H1 (cell line): ENCODE results near the gene TMEM59L. TPM values are rescaled to one million over a fixed set of nuclear protein-coding genes. Genes with fewer than 3 reads are reported as not detected.

Source experiments
- TEAD4 ChIP-seq: IDR thresholded peaks from 2 replicates; pipeline ENCODE4 v1.6.1; 2012; ENCODE audit warnings: low read depth, low read length, inconsistent platforms, mixed read lengths
- polyA plus RNA-seq, 7 experiments: library from polyadenylated mRNA; depleted of rRNA in 3 of 7; stranded (reverse) in 5 of 7; unstranded in 2 of 7; fragments of >200 nt in 5 of 7; fragments of 200-250 nt in 2 of 7; gene quantifications; 1 replicate in 5 of 7; 2 replicates in 1 of 7; 4 replicates in 1 of 7; pipeline versions ENCODE4 v1.2.1 to v1.2.3, GENCODE V29; 2011 to 2013; ENCODE audit warnings: missing spikeins in 2 of 7, mixed read lengths in 2 of 7
- total RNA-seq: library from RNA; stranded (reverse); fragmentation: NEBNext Ultra II Directional; extraction: Animal tissue kit (Norgen Biotek cat#: 25700); gene quantifications from 2 replicates; pipeline ENCODE4 v1.2.1, GENCODE V29; 2021

TMEM59L gene
- total and polyA plus RNA-seq, 2 of the 8 experiments (the other 6 are each of a cell fraction or from before 2014, with no cell fraction given) = 4.0 to 12.2 TPM

GRCh38 chr19:18588611-18589379 lies 23.9 kb upstream of the TMEM59L start, which contains the start of gene REX1BD (continued):
- no peak for TF ChIP-seq TEAD4
